K562 (cell line): ENCODE data around the gene AAMDC.
"Not testable (repeated sequence)": the region's sequence is repeated elsewhere in the genome, so short reads cannot be mapped to it uniquely, and the experiment has no call there.

Experiments
- BRCA1 ChIP-seq, 2 experiments: fragments of 450-650 bp in 1 of 2; sonication (generic) in 1 of 2; formaldehyde crosslinking in 1 of 2; IDR thresholded peaks; 2 replicates each; pipeline versions ENCODE4 v1.5.0 to v1.6.1; 2017 to 2020; ENCODE audit warnings: mild to moderate bottlenecking in 1 of 2, missing genetic modification reagents in 1 of 2
- CHD2 ChIP-seq: IDR thresholded peaks from 2 replicates; pipeline ENCODE4 v1.6.1; 2011; ENCODE audit warnings: low read depth, low read length
- HMGXB4 ChIP-seq: sonication (generic); formaldehyde crosslinking; IDR thresholded peaks from 2 replicates; pipeline ENCODE4 v1.8.1; 2023; ENCODE audit warnings: mild to moderate bottlenecking, missing genetic modification reagents
- KDM1A ChIP-seq, 2 experiments: fragments of 450-650 bp; IDR thresholded peaks; 2 replicates each; pipeline ENCODE4 v1.6.1; 2016; ENCODE audit warnings: mild to moderate bottlenecking in 2 of 2
- NFE2L1 ChIP-seq: fragments of 450-650 bp; IDR thresholded peaks from 2 replicates; pipeline ENCODE4 v1.6.1; 2016; ENCODE audit warnings: missing genetic modification characterization, low read depth, mild to moderate bottlenecking, missing compliant biosample characterization, moderate library complexity, borderline replicate concordance
- POLR2A ChIP-seq: fragments of 450-650 bp; conservative IDR thresholded peaks from 2 replicates; pipeline ENCODE4 v1.6.1; 2016
- PURB ChIP-seq: sonication (generic); formaldehyde crosslinking; IDR thresholded peaks from 2 replicates; pipeline ENCODE4 v1.9.0; 2021; ENCODE audit warnings: low read depth, mild to moderate bottlenecking, missing genetic modification reagents
- SMC3 ChIP-seq: conservative IDR thresholded peaks from 2 replicates; pipeline ENCODE4 v1.6.1; 2011; ENCODE audit warnings: low read depth, low read length, improper control_type of control experiment; ENCODE audit not compliant: insufficient read depth
- ZNF184 ChIP-seq: sonication (generic); formaldehyde crosslinking; IDR thresholded peaks from 2 replicates; pipeline ENCODE4 v1.5.0; 2020; ENCODE audit warnings: missing genetic modification reagents
- ZNF217 ChIP-seq: sonication (generic); formaldehyde crosslinking; IDR thresholded peaks from 2 replicates; pipeline ENCODE4 v1.8.0; 2022; ENCODE audit warnings: mild to moderate bottlenecking, missing genetic modification reagents
- ZZZ3 ChIP-seq: fragments of 450-650 bp; IDR thresholded peaks from 2 replicates; pipeline ENCODE4 v1.6.1; 2016; ENCODE audit warnings: antibody characterized with exemption, mild to moderate bottlenecking, moderate library complexity

GRCh38 chr11:77891703-77892102, 70.8 kb downstream of the AAMDC start:
- TF ChIP-seq ZNF184 (CRISPR knock-in tag); ZNF217 (CRISPR knock-in tag); ZZZ3; NFE2L1; BRCA1 (IDR thresholded peaks at IDR 0.05); BRCA1 (CRISPR knock-in tag; IDR thresholded peaks at IDR 0.05); PURB (CRISPR knock-in tag); CHD2; SMC3; POLR2A; KDM1A (IDR thresholded peaks at IDR 0.05); HMGXB4 (CRISPR knock-in tag): not testable (repeated sequence)
